Fibroblast of gingiva (primary cell): ENCODE results near the gene FDXACB1.
"Not testable (repeated sequence)": the region's sequence is repeated elsewhere in the genome, so short reads cannot be mapped to it uniquely, and the experiment has no call there.

ENCODE experiments used
- DNase-seq: peaks from one replicate; pipeline ENCODE4 v3.0.0-alpha.2; 2011; ENCODE audit warnings: low read depth

The FDXACB1 gene

DNA sequence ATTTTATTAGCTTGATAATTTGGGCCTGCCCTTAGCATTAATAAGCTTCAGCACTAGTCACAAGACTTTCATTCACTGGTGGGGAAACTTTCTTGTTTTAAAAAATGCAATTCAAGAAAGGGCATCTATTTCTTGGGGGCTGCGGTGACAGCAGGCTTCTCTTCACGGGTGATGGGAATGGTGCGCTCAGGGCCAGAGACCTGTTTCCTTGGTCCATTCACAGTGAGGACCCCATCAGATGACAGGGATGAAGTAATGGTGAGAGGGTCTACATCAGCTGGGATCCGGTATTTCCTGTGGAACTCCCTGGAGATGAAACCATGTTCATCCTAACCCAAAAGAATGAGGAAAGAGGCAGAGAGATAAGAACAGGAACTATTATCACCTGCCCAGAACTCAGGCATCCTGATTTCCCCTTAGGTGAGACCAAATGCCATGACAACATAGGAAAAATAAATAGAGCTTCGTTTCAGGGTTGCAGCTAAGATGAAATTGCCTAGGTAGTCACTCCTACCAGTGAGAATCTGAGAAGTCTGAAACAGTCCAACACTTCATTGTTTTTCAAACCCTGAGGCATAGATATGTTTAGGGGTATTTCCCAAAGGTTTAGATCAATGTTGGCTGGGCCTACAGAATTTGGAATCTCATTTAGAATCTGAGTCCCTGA, 29.8 kb upstream of the FDXACB1 start:
- DNase-seq, result no peak

- DNase-seq, result no peak
Measured at GRCh38 chr11:111906680-111907079, 27.7 kb upstream of the FDXACB1 start.

GRCh38 chr11:111905411-111905810, 26.4 kb upstream of the FDXACB1 start:
- no peak for DNase-seq

DNA sequence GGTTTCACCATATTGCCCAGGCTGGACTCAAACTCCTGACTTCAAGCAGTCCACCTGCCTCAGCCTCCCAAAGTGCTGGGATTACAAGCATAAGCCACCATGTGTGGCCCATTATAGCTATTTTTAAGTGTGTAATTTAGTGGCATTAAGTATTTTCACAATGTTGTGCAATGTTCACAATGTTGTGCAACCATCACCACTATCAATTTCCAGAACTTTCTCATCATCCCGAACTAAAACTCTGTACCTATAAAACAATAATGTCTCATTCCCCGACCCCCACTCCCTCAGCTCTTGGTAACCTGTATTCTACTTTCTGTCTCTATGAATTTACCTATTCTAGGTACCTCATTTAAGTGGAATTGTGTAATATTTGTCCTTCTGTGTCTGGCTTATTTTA, 7.9 kb upstream of the FDXACB1 start:
- DNase-seq, result peak; percentile 38

- no peak for DNase-seq
Measured at GRCh38 chr11:111886032-111886431, 7.1 kb upstream of the FDXACB1 start.

- DNase-seq, result not testable (repeated sequence)
Measured at GRCh38 chr11:111885053-111885452, 6.1 kb upstream of the FDXACB1 start.

DNA sequence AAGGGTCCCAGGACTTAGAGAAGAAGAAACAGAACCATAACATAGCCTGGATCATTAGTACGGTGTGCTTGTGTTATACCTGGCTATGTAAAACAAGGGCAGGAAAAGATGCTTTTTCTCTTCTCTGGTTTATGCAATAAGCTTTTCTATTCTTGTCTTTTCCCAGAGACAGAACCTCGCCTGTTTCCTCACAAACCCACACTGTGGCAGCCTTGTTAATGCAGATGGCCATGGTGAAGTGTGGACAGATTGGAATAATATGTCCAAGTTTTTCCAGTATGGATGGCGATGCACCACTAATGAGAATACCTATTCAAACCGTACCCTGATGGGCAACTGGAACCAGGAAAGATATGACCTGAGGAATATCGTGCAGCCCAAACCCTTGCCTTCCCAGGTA, 3.2 kb upstream of the FDXACB1 start:
- DNase-seq, result no peak

- DNase-seq, result no peak
Measured at GRCh38 chr11:111879637-111879960, 634 bp upstream of the FDXACB1 start.

GRCh38 chr11:111878385-111878848, 548 bp downstream of the FDXACB1 start:
- DNase-seq, result peak; percentile 1

DNA sequence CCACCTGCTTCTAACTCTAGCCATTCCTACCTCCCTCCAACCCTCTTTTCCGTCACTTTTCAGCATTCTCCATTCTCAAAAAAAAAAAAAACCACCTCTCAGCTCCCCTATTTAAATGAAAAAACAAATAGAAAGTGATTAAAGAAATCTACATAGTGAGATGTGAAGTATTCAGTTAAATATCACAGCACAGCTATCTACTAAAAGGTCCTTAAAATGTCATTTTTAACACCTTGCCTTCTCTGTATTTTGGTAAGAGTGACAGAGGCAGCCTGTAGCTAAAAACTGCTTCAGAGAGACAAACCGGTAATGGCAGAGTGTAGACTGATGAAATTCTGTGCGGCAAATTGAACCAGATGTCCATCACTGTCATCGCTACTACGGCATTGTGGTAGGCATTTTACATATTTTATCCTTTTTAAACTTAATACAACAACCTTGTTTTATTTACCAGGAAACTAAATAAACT, 7.2 kb downstream of the FDXACB1 start:
- DNase-seq, result no peak

- DNase-seq, result peak; percentile 88
Measured at GRCh38 chr11:111870886-111871692, 7.9 kb downstream of the FDXACB1 start, which contains the start of gene ALG9. Gene ALG9 (minus strand): TSS chr11:111871581. CDS start chr11:111871482, 99 bp downstream.

- no peak for DNase-seq
Measured at GRCh38 chr11:111870522-111870885, 8.5 kb downstream of the FDXACB1 start.

DNA sequence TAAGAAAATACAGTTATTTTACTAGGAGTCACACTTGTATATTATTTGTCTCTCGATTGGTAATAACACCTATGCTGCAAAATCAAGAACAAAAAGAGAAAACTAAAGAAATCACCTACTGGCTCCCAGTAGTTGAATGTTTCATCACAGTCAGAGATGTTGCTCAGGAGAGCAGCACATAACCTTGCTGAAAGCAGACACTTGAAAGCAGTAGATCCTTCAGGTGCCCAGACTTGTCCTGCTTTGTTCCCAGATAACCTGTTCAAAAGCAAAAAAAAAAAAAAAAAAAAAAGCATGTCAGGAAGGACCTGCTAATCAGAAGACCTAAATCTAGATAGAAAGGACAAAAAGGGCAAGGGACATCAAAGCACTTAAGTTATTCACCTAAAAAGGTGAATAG, 8.9 kb downstream of the FDXACB1 start:
- DNase-seq, result no peak

DNA sequence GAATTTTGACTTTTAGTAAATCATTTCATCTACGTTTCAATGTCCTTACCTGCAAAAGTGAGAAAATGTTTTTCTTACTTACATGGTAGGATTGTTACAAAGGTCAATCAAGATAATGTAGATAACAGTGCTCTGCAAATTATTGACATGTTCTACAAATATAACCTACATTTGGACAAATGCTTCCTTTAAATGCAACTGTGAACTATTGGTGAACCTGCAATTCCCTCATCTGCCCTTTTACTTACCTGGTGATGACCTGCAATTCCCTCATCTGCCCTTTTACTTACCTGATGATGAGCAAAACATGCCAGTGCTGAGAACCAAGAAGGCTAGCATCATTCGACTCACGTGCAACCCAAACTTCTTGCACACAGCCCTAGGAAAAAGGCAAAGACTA, 18.7 kb downstream of the FDXACB1 start:
- no peak for DNase-seq

DNA sequence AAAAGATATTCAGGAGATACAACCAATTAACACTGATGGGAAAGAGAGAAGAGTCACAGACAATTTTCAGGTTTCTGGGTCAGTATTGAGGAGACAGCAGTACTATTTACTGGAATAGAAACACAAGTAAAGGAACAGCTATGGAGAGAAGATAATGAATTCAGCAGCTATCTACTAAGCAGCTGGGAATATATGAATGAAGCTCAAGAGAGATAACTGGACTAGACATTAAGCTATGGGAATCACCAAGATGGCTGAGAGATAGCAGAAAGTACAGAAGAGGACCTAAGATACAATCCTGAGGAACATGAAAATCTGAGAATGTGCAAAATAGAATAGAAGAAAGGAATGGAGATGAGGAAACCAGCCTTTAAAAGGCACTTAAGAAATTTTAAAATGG, 23.5 kb downstream of the FDXACB1 start:
- no peak for DNase-seq

GRCh38 chr11:111852103-111852502, 26.9 kb downstream of the FDXACB1 start:
- no peak for DNase-seq

DNA sequence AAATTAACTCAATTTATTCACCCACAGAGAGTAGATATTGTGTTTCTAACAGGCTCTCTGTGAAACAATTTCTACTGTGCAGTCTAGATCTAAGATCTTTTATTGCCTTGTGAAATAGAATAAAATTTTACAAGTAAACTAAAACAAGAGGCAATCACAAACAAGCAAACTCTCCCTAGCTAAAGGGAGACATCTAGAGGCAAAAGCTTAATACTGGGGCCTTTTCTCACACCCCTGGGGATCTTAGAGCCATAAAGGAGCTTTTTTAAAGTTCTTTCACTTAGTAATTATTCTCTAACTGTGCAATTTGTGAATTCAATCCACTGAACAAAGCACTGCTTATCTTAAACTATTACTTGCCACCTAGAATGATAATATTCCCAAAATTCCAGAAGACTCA, 27.3 kb downstream of the FDXACB1 start:
- peak; percentile 24 for DNase-seq

DNA sequence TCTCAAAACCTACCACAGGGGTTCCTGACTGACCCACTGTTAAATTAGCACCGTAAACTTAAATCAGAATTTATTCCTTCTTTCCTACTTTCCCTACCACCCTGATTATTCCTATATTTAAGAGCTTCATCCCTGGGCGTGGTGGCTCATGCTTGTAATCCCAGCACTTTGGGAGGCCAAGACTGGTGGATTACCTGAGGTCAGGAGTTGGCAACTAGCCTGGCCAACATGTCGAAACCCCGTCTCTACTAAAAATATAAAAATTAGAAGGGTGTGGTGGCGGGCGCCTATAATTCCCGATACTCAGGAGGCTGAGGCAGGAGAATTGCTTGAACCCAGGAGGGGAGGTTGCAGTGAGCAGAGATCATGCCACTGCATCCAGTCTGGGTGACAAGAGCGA, 27.9 kb downstream of the FDXACB1 start:
- DNase-seq, result no peak

DNA sequence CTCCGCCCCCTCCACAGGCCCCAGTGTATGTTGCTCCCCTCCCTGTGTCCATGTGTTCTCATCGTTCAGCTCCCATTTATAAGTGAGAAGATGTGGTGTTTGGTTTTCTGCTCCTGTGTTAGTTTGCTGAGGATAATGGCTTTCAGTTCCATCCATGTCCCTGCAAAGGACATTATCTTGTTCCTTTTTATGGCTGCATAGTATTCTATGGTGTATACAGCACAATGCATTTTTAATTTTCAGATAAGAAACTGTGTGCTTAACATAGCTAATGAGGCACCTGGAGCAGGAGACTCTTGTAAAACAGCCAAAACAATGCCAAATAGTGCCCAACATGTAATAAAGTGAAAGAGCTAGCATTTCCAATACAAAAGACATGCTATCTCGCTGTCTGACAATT, 29.3 kb downstream of the FDXACB1 start:
- no peak for DNase-seq

DNA sequence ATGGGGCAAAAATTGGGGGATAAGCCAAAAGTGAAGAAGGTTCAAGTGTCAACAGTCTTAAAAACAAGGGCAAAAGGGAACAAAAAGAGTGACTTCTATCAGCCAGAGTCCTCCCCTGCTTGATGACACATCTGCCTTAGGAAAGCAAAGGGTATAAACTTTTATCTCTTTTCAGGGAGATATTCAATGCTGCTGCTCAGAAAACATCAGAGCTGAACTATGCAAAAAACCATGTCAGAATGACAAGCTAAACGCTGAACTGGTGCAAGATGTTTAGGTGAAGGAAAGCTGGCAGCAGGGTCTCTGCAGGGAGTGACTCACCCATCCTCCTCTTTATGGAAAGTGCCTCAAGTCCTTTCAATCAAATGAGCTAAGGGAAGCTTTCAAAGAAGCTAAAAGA, 32.3 kb downstream of the FDXACB1 start:
- peak; percentile 31 for DNase-seq

- peak; percentile 17 for DNase-seq
Measured at GRCh38 chr11:111846063-111846462, 32.9 kb downstream of the FDXACB1 start.

DNA sequence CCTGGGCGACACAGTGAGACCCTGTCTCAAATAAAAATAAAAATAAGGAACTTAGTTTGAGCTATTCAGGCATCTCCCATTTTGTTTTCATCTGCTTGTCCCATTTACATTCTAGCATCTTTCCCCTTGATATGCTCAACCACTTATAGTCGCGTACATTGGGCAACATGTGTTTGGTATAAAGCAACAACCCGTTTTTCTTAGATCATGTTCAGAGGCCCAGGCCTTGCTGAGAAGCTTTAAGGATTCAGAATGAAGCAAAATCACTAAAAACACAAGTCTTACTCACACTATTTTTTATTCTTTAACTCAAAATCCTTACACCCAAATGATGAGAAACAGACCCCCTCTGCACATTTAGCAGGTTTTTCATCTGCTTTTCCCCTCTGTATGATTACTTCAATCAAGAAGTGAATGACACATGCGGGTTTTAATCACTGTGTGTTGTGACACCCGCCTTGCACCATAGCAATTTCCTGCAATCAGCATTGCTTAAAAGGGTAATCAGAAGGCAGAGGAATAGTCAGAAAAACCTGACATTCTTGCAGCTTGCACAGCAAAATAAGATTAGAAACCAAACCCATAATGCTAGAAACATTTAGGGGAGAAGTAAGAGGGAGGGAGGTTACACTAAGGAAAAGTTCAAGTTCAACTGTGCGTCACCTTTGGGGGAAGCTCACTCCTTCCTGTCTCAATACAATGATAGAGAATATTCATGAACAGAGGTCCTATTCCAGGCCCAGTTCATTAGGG, 33.5 kb downstream of the FDXACB1 start:
- no peak for DNase-seq

DNA sequence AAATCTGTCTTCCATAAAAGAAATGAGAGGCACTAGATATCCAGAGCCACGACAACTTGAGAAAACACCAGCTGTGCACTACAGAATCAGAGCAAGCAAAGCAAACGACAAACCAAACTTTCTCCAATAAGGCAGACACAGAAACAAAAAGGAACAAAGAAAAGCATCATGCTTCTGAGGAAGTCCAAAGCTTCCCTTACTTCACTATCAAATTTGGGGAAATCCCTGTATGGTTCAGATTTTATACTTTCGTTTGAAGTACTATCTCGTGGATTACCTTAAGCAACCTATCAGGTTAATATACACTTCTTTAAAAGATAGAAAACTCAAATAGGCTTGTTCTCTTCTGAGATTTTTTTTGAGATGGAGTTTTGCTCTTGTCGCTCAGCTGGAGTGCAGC, 35.3 kb downstream of the FDXACB1 start:
- no peak for DNase-seq
